Measurements from ENCODE around the gene PCSK6. TPM values are rescaled to one million over a fixed set of nuclear protein-coding genes. Genes with fewer than 3 reads are reported as not detected.
"Not testable (repeated sequence)": the region's sequence is repeated elsewhere in the genome, so short reads cannot be mapped to it uniquely, and the experiment has no call there.

The PCSK6 gene
- polyA plus RNA-seq, 1 donor, result 9.8 TPM

DNA sequence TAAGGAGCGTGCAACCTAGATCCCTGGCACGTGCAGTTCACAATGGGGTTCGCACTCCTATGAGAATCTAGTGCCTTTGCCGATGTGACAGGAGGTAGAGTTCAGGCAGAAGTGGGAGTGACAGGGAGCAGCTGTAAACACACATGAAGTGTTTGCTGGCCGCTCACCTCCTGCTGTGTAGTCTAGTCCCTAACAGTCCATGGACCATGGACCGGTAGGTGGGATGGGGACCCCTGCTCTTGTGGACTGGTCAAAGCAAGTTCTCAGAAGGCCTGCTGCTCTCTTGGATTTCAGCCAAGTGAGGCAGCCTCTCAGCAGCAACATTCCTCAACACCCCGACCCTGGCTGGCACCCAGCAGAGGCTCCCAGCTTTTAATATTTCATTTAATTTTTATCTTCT, 136.3 kb downstream of the PCSK6 start:
- no peak for DNase-seq

DNA sequence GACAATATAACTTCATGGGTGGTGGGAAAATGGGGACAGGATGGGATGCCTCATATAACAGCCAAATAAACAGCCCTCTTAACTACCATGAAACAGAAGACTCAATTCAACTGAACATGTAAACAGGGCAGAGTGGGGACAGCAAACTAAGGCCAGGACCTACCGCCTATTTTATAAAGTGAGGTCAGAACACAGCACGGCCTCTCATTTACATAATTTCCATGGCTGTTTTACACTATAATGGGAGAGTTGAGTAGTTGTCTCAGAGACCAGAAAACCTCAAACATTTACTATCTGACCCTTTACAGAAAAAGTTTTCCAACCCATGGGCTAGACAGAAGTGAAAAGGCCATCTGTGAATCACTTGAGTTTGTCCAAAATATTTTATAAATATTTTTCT, 137.8 kb downstream of the PCSK6 start:
- DNase-seq, result no peak

DNA sequence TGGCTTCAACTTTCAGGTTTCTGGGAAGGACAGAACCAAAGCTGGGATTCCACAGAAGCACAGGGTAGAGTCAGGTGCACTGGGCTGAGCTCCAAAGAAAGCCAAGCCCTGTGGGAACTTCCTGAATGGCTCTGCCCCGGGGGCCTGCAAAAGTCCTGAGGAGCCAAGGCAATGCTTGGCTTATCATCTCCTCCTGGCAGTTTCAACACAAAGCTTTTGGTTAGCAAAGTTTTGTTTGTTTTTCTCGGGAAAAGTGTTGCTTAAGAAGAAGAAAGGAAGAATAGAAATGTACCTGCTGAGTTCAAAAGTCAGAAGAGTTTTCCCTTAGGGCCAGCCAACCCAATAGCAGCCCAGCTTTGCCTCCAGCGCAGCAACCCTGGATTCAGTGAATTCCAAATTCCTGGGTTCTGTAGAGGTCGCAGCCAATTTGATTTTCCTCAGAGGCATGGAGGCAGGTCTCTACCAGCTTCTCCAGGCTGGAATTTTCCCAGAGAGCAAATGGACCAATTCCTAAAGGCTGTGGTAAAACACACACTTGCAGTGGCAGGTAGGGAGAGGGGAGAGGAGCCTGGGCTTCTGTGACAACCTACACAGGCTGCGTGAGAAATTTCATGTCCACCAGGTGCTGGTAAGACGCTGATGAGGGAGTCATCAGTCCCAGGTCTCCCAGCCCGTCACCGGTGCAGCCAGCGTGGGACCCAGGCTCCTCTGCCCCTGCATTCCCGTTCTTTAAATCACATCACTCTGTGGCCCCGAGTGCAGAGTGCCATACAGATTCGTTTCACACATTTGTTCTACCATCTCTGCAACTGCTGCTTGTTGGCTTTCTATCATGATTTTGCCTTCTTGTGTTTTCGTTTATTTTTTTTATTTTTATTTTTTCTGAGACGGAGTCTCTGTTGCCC, 140.2 kb downstream of the PCSK6 start:
- no peak for DNase-seq

DNA sequence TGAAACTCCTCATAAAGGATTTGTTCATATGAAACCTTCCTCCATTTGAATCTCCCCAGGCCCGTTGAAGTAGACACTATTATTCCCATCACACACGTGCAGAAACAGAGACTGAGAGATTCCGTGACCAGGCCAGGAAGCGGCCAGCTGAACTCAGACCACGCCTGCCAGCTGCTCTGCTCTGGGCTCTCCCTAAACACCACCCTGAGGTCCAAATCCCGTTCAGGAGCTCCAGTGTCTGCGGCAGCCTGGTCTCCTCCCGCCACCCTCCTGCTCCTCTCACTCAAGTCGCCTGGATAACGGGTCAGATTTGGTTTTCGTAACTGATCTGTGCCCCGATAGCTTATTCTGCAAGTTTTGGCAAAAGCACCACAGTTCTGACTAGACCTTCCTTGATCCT, 140.9 kb downstream of the PCSK6 start:
- no peak for DNase-seq

DNA sequence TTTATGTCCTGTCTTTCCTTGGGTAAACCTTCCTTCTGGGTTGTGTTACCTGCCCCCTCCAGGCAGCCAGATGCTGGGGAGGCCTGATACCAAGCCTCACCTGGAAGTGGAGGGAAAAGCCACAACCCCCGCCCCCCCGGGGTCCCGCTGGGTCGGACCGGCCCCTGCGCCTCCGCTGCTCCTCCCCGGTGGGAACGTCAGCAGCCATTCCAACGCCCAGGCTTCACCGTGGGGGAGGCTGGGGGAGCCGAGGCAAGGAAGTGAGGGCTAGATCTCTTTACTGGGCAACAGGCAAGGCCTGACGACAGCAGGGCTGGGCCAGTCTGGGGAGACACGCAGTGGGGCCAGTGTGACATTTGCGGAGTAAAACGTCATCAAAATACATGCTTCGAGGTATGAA, 141.5 kb downstream of the PCSK6 start:
- DNase-seq, result no peak

DNA sequence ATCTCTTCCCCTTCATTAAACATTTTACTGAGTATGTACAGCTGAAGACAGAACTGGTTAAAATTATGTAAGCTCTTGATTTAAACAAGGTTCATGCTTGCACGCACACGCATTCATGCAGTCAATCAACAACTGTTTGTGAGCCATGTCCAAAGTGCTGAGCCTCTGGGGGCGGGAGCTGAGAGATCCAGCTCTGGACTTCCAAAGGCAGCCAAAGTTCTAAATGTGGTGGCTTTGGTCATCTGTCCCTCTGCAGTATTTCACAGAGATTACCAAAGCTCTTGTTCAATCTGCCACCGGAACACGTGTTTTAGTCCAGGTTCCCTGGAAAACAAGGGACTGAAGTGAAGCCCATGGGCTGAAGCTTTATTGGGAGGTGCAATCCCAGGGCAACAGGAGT, 142.1 kb downstream of the PCSK6 start:
- DNase-seq, result no peak

DNA sequence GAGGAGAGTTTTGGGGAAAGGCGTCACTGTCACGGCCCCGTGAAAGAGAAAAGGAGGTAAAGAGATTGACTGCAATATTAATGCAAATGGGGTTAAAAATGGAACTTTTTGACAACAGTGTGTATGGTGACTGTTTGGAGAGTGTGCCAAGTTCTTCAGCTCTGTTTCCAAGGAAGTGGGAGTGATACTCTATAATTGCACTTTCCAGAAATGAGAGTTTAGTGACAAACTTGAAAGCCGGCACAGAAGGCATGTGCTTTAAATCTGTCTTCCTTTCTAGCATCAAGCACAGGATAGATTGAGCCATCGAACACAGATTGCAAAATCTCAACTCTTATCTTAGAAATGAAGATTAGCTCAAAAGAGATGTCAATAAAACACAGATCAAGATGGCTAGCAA, 142.6 kb downstream of the PCSK6 start:
- DNase-seq, result no peak

DNA sequence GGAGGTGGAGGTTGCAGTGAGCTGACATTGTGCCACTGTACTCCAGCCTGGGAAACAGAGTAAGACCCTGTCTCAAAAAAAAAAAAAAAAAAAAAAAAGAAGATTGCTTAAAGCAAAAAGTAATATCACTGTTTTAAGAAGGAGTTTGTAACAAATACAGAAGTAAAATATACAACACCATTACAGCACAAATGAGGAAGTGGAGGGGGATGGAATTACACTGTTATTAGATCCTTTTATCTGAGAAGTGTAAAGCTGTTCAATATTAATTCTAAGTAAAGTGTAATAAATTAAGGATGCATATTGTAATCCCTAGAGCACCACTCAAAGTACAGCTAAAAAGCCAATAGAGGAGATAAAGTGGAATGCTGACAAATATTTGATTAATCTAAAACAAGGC, 147.5 kb downstream of the PCSK6 start:
- no peak for DNase-seq

DNA sequence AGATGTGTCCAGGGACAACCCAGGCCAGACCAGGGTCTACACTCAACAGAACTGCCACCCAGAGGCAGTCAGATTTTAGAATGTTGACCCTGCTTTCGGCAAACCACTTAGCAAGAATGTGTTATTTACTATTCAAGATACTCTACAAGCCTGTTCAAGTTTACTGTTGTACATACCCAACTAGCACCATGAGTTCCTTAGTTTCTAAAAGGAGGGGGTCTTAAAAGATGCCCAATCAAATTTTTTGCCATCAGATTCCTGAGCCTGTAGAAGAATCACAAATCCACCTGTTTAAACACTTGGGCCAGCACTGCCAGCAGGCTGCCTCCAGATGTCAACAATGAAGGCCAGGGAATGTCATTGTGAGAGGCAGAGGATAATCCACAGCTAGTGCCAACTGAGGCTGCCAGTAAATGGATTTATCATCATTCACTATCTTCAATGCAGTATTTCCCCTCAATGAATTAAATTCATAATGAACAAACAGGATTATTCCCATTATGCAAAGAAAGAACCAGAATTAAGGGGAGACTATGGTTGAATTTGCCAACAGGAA, 150.9 kb downstream of the PCSK6 start:
- no peak for DNase-seq

DNA sequence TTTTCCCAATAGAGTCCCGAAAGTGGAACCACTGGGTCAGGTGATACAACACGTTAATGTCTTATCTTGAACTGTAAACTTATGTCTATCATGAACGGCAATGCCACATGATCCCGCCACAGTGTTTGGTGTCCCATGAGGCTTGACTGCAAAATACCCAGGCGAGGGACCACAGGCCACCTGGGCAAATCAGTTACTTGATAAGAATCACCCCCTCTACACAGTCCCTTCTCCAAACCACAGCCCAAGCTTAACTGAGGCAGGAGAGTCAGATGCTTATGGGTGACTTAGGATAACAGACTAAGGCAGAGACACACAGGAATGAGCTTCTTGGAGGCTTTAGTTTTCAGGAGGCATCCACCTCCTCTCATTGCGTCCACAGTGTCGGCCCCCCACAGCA, 151.5 kb downstream of the PCSK6 start:
- no peak for DNase-seq

DNA sequence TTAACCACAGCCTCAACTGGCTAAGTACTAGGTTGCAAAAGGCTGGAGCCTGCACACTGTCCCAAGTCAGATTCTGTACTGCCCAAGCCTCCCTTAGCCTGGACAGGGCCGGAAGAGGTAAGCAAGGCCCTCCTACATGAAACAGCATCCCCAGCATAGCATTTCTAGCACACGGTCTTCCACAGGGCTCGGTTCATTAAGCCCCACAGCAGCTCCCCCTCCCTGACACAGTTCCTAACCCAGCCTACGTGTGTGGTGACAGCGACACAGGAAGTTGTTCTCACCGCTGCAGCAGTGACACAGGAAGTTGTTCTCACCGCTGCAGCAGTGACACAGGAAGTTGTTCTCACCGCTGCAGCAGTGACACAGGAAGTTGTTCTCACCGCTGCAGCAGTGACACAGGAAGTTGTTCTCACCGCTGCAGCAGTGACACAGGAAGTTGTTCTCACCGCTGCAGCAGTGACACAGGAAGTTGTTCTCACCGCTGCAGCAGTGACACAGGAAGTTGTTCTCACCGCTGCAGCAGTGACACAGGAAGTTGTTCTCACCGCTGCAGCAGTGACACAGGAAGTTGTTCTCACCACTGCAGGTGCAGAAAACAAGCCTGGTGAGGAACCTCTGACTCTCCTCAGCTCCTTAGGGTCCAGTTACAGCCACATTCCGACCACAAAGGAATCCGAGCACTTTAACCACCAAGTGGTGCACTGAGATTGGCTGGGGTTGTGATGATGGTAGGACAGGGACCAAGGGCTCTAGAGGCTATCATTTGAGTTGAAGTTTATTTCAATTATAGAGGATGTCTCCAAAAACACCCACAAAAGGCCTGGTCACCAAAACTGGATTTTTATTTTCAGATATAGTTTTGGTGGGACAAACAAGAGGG, 155.4 kb downstream of the PCSK6 start:
- not testable (repeated sequence) for DNase-seq

DNA sequence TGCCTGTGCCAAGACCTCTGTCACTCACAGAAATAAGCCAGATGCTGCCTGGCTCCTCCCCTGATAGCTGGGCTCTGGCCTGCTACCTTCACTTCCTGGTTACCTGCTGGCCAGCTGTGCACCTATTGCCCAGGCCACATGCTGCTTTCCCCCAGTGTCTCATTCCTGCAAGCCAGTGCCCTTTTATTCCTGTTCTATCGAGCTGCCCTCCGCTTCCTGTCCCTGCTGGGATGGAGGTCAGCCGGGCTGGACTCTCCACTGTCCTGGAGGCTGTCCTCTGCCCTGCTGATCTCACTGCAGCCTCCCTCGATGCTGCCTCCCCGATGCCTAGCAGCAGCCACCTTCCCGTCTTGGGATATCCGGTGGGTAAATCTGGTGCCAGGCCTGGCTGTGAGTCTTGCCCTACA, 157.4 kb downstream of the PCSK6 start:
- DNase-seq, result no peak

DNA sequence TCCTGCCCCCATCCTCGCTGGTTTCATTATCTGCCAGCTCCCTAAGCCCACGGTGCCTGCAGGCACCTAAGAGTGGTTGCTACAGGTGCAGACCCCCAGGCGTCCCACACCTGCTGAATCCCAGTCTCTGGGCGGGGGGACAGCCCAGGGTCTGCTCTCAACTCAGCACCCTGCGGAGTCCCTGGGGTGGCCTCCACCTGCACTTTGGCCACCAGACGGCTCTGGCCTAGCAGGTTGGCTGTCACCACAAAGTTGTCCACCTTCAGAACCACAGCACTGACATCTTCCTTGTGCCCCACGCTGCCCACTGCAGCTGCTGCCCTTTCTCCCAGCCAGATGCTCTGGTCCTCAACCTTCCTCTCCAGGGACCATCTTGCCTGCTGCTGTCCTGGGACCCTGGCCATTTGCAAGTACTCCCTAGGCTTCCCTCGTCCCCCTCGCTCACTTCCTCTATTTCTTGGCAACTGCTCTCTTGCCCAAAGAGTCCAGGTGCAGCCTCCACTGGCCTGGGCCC, 159.6 kb downstream of the PCSK6 start:
- no peak for DNase-seq

DNA sequence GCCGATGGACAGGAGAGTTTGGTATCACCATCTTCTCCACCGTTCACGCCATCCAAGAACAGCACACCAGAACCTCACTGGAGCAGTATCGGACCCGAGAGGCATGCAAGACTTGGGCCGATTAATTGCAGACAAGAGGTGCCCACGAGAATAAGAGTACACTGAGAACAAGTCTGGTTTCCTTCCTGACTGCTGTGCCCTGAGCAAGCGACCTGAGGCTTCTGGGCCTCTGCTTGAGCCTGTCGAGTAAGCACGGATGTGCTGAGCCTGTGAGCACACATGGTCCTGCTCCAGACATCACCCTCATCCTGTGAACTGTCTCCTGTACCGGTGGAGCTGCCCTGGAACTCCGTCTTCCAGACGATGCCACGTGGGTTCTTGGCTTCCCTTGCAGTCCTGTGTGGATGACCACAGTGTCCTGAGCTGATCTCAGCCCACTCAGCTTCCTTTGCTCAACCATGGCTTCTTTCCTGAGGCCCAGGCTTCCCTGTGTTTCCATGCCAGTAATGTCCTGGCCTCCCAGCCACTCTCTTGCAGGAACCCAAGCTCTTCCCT, 160.1 kb downstream of the PCSK6 start:
- DNase-seq, result no peak

DNA sequence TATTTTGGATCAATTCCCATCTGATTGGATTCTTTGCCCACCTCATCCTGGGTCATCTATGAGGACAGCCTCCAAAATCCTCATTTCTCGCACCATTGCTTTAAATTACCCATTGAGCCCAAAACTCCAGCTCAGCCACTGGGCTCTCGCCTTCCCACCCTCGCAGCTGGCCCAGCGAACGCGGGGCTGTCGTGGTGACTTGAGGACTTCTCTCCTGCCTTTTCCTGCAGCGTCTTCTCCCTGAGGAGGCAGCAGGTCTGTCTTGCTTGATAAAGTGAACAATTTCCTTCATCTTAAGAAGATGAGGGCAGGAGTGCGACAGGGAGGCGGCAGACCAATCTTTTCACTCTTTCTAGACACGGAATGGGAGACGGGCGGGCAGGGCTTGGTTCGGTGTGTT, 161.5 kb downstream of the PCSK6 start:
- DNase-seq, result no peak

DNA sequence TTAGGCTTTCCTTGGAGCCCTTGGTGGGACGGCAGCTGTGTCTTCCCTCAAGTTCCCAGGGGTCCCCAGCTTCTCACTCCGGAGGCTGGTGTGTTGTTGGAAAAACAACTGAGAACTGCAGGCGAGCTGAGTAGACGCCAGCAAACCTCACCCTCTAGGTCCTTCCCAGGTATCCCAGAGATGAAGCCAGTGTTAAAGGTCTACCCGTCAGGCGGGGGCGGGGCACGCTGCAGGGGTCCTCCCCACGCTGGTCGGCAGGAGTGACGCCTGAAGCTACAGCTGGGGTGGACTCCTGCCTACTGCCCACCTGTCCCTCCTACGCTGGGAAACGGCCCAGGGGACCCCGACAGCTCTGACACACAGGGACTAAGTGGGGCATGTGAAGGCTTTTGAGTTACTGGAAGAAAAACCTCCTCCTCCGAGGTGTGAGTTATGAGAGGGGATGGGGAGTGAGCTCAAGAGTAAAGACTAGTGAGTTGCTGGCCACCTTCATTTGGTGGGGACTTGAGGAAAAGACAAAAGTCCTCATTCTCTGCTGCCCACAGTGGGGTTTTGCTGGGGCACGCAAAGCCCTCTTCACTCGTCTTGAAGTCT, 162.3 kb downstream of the PCSK6 start:
- DNase-seq, result no peak

DNA sequence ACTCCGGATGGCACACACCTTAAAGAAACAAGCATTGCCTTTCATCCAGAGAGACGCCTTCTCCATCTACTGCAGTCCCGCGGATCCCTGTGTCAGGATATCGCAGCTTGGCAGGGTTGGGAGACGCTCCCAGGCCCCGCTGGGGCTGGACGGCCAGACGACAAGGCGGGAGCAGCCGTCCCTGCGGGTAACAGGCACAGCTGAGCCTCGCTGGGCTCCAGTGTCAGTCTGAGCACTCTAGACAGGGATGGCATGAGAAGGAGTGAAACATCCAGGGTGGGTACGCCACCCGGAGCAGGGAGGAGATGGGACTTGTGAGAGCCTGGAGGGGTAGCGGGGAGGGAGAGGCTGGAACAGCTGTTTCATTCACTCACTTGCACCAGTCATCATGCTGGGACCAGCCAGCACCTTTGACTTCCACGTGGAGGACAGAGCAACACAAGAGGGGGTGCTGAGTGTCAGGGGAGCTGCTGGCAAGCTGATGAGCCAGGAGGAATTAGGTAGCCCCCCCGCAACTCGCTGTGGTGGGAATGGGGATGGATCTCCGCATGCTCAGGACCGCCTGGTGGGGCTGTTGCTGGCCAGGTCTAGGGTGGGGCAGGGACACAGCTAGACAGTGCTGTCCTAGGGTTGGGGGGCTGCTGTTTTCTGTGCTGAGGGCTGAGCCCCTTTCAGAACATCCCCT, 162.9 kb downstream of the PCSK6 start:
- no peak for DNase-seq

DNA sequence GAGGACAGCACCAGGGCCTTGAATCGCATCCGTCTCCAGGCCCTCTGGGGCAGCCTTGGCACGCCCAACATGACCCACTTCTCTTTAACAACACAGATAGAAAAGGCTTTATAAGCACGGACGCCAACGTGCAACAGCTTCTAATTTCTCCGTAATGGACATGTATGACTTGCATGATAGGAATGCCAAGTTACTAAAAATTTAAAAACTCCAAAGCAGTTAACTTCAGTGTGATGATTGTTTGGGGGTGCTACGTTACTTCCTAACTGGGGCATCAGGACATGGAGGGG, 163.5 kb downstream of the PCSK6 start:
- DNase-seq, result no peak

DNA sequence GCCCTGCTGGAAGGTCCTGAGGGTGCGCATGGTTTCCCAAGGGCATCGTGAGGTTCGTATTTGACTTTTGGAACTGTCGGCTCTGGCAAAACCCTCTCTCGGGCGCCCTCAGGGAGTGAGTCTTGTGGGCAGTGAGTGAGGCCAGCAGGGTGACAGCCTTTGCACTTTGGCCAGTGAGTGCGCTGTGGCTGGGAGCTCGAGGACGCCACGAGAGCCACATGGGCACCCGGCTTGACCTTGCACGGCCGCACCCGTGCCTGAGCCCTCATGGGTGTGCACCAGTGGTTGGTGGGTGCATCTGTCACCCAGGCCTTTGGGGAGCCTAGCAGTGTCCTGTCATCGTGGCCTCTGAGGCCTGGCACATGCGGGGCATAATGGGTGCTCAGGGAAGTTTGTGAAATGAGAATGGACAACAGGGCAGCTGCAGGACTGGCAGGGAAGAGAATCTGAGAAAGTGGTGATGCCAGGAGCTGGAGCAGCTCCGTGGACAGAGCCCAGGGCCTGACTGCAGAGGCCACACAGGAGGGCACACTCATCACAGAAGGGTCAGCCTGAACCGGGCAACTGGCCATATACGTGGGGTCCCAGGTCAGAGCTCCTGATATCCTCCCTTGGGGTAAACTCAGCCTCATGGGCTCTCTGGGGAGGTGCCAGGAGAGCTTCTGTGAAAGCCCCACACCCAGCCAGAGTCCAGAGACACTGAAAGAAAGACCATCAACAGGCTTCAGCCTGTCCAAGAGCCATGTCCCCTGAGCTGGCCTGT, 164.1 kb downstream of the PCSK6 start:
- DNase-seq, result no peak

DNA sequence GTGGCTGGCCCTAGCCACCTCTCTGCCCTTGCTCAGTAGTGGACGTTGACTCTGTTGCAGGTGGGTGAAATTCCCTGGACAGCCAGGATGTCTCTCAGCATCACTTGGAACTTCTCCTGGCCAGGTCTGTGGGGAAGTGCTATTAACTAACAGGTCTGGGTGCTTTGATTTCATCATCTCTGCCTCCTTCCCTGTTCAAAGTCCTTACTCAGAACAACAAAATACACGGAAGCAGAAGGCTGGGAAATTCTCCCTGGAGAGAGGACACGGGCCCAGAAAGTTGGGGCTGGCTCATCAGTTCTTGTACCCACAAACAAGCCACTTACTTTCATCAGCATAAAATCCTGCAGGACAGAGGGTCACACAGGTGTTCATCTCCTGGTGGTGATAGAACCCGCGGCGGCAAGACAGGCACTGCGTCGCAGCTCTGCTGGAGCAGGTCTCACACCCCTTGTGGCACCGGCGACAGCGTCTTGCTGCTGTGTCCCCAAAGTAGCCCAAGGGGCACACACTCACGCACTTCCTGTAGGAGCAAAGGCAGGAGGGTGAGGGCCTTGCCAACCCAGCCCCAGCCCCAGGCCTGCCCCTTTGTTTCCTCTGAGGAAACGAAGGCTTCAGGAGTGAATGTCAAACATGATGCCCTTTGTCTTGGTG, 164.9 kb downstream of the PCSK6 start:
- DNase-seq, result no peak

All from hindlimb muscle (tissue), 1 donor.